Measurements from ENCODE around the gene DGAT2.

GRCh38 chr11:75773595-75774353 lies 5.2 kb downstream of the DGAT2 start:
- TF ChIP-seq POLR2A (IDR thresholded peaks at IDR 0.05) (no peak), CTCF (IDR thresholded peaks at IDR 0.05) (no peak)

Data from right lobe of liver (tissue), 4 donors.